AG09309 (cell line): ENCODE data around the gene TCF4.

Source experiments
- DNase-seq: peaks from one replicate; pipeline ENCODE4 v3.0.0-alpha.2; 2010; ENCODE audit warnings: low read depth
- H3K4me3 ChIP-seq: 2 replicates; pipeline ENCODE4 v1.5.1; 2011; ENCODE audit warnings: mild to moderate bottlenecking, low read depth, low read length, moderate library complexity; ENCODE audit not compliant: control insufficient read depth
- TF ChIP-seq, protein P1 (sequence below): IDR thresholded peaks from 2 replicates; pipeline ENCODE4 v1.5.1; 2011; ENCODE audit warnings: mild to moderate bottlenecking, low read depth, low read length, inconsistent platforms; ENCODE audit not compliant: insufficient read depth, control insufficient read depth; ENCODE audit errors: missing control alignments

Gene TCF4

DNA sequence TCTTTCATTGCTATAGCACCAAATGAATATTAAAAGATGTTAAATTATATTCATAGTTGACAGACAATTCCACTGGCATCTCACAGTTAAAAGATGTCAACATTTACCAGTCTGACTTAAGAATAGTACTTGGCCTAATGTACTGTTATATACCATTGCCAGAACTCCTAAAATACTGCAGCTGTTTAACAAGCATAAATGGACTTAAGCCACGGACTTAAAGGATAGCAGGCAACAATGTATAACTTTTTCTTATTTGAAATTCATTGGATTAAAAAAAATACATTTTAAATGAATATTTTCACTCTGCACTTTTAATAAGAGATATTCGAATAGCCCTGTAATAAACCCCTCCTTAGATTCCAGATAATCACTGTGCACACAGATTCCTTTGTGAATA lies 3.8 kb downstream of the TCF4 start:
- TF ChIP-seq, protein P1, sequence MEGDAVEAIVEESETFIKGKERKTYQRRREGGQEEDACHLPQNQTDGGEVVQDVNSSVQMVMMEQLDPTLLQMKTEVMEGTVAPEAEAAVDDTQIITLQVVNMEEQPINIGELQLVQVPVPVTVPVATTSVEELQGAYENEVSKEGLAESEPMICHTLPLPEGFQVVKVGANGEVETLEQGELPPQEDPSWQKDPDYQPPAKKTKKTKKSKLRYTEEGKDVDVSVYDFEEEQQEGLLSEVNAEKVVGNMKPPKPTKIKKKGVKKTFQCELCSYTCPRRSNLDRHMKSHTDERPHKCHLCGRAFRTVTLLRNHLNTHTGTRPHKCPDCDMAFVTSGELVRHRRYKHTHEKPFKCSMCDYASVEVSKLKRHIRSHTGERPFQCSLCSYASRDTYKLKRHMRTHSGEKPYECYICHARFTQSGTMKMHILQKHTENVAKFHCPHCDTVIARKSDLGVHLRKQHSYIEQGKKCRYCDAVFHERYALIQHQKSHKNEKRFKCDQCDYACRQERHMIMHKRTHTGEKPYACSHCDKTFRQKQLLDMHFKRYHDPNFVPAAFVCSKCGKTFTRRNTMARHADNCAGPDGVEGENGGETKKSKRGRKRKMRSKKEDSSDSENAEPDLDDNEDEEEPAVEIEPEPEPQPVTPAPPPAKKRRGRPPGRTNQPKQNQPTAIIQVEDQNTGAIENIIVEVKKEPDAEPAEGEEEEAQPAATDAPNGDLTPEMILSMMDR, result no peak
- no peak for DNase-seq
- no peak overlapping the region for H3K4me3 ChIP-seq

DNA sequence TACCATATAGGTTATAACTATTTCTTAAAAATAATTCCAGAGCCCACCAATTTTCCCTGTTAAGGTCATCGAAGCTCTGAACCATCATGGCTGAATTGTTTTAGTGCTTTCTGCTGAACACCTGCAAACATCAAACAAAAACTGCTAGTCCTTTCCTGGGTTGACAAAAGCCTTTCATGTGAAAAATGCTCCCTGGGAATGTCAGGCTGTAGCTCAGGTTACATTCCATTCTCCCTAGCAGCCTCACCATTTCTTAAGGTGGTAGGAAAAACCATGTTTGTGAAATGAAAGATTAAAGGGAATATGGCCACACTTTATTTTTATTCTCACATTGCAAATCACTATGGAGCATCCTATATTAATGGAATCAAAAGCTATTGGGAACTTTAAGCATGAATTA lies 5.7 kb downstream of the TCF4 start:
- H3K4me3 ChIP-seq, result no peak overlapping the region
- DNase-seq, result no peak
- TF ChIP-seq, protein P1, result no peak

DNA sequence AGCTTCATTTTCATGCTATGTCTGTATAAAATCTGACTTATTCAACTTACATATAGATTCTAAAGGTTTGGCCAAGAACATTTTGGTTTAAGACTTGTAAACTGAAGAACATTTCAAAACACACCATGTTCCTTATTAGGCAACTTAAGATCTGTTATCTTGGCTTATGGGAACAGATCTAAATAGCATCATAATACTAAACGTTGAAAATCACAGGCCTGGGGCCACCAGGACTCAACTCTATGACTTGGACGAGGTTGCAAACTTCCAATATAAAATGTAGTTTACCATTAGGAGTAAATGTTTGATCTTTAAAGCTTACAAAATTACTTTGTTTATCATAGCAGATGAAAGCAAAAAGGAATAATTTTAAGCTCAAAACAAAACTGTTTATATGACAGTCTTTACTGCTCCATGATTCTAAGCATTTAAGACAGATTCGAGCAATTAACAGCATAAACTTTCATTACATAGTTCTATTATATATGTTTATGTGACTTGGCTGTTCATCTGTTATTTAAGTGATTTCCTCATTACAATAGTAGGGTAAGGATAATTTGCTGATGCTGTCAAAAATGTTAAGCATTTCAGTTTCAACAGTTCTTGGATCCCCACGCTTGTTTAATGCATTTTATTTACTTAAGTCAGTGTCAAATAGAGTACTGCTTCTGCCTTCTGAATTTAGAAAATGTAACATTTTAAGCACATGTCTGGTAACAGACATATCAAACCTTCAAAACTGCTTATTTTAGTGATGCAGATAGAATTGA lies 8.3 kb downstream of the TCF4 start:
- TF ChIP-seq, protein P1, result no peak
- H3K4me3 ChIP-seq, result no peak overlapping the region
- no peak for DNase-seq

DNA sequence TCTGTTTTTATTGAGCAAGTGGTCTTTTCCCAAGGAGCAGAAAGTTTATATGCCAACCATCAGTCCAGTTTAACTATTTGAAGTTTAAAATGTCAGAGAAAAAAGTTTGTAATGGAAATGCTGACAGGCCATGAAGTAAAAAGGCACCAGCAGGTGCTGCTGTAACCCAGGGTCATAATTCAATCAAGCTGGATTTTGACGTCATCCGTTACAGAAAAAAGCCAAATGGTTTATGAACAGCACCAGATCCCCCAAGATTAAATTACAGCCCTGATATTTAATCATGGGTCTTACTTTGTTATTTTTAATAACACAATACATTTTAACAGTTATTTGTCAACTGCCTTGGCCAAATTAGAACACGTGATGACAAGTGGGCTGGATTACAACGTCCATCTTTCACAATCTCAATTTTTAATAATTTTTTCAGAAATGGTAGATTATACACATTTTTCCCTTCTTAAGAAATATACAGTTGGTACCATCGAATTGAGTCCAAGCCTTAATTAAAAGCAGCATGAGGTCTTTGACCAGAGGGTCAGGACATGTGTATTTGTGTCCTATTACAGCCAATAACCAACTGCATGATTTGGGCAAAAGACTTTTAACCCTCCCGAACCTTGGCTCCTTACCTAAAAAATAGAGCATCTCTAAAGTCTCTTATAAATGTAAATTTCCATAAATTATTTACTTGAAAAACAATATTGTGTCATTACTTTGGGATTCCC lies 10.0 kb downstream of the TCF4 start:
- TF ChIP-seq, protein P1, result no peak
- no peak overlapping the region for H3K4me3 ChIP-seq
- DNase-seq, result no peak

DNA sequence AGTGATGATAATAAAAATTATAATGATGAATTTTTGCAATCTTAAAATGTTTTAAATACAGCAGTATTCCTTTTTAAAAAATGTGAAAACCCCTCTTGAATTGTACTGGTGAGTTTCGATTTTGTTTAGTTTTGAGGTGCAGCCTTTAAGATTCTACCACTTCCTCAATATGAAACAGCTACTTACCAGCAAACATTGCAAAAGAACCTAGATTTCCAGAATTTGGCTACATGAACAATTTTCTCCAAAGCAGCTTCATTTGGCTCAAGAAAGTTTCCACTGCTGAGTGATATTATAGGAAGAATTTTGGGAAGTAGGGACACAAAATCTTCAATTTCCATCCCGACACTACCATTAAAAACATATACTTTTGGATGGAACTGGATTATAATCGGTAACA lies 12.0 kb downstream of the TCF4 start:
- no peak overlapping the region for H3K4me3 ChIP-seq
- no peak for DNase-seq

DNA sequence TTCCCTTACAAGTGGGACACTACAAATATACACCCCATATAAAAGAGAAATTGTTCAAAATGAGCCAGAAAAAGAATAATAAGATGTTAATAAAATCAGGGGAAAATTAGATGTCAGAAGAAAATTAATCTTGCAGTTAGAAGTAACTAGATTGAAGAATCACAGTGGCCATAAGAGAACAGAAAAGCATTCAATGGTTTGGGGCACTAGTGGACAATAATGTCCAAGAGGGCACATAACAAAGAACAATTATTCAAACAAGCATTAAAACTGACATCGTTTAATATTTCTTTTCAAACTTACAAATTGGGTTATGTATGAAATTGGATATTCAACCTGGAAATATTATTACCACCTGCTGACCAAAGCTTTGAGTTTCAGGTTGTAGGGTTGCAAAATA lies 12.9 kb downstream of the TCF4 start:
- no peak overlapping the region for H3K4me3 ChIP-seq
- TF ChIP-seq, protein P1, result no peak
- DNase-seq, result no peak

More for the DNA sequence above, 12.0 kb downstream of the TCF4 start:
- TF ChIP-seq, protein P1, result no peak
